Measurements from ENCODE around the gene FNBP1L.

GRCh38 chr1:93433407-93433961, 14.4 kb upstream of the FNBP1L start:
- TF ChIP-seq, protein P1, sequence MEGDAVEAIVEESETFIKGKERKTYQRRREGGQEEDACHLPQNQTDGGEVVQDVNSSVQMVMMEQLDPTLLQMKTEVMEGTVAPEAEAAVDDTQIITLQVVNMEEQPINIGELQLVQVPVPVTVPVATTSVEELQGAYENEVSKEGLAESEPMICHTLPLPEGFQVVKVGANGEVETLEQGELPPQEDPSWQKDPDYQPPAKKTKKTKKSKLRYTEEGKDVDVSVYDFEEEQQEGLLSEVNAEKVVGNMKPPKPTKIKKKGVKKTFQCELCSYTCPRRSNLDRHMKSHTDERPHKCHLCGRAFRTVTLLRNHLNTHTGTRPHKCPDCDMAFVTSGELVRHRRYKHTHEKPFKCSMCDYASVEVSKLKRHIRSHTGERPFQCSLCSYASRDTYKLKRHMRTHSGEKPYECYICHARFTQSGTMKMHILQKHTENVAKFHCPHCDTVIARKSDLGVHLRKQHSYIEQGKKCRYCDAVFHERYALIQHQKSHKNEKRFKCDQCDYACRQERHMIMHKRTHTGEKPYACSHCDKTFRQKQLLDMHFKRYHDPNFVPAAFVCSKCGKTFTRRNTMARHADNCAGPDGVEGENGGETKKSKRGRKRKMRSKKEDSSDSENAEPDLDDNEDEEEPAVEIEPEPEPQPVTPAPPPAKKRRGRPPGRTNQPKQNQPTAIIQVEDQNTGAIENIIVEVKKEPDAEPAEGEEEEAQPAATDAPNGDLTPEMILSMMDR (conservative IDR thresholded peaks at IDR 0.05; ENCODE audit: low read length): peak; percentile 34
- no peak for TF ChIP-seq EZH2phosphoT487 (IDR thresholded peaks at IDR 0.05; ENCODE audit: borderline replicate concordance, low read depth, low read length)

All from OCI-LY7 (cell line).